CD4-positive, alpha-beta T cell treated with Interleukin-15 for 4 hours (primary cell): ENCODE results near the gene AGAP1.
A peak's percentile ranks its signal among the peaks of the same experiment; 100 is the strongest.
"Not testable (repeated sequence)": the region's sequence is repeated elsewhere in the genome, so short reads cannot be mapped to it uniquely, and the experiment has no call there.

Experiments
- DNase-seq: peaks from one replicate; pipeline ENCODE4 v3.0.0-alpha.2; 2020; ENCODE audit warnings: low spot score

Gene AGAP1

GRCh38 chr2:235737840-235738239, 244.0 kb downstream of the AGAP1 start:
- no peak for DNase-seq

GRCh38 chr2:235739704-235740415, 246.0 kb downstream of the AGAP1 start:
- no peak for DNase-seq

- DNase-seq = no peak
Observed at GRCh38 chr2:235740821-235741220, 247.0 kb downstream of the AGAP1 start.

GRCh38 chr2:235744161-235744560, 250.3 kb downstream of the AGAP1 start:
- no peak for DNase-seq

GRCh38 chr2:235745597-235745996, 251.8 kb downstream of the AGAP1 start:
- no peak for DNase-seq

GRCh38 chr2:235746257-235746934, 252.6 kb downstream of the AGAP1 start:
- DNase-seq = peak; percentile 51

GRCh38 chr2:235747001-235747785, 253.3 kb downstream of the AGAP1 start:
- DNase-seq = no peak

GRCh38 chr2:235747786-235748091, 253.9 kb downstream of the AGAP1 start:
- no peak for DNase-seq

- no peak for DNase-seq
Observed at GRCh38 chr2:235749121-235749770, 255.4 kb downstream of the AGAP1 start.

GRCh38 chr2:235749771-235750160, 255.9 kb downstream of the AGAP1 start:
- DNase-seq = no peak

- no peak for DNase-seq
Observed at GRCh38 chr2:235752846-235753245, 259.0 kb downstream of the AGAP1 start.

- DNase-seq = no peak
Observed at GRCh38 chr2:235754357-235755207, 260.7 kb downstream of the AGAP1 start.

GRCh38 chr2:235756491-235756890, 262.6 kb downstream of the AGAP1 start:
- DNase-seq = no peak

GRCh38 chr2:235757212-235757611, 263.4 kb downstream of the AGAP1 start:
- DNase-seq = no peak

GRCh38 chr2:235757640-235758039, 263.8 kb downstream of the AGAP1 start:
- DNase-seq = no peak

GRCh38 chr2:235762832-235763598, 269.2 kb downstream of the AGAP1 start:
- DNase-seq = no peak

- DNase-seq = no peak
Observed at GRCh38 chr2:235763816-235764215, 270.0 kb downstream of the AGAP1 start.

- DNase-seq = not testable (repeated sequence)
Observed at GRCh38 chr2:235764478-235764877, 270.6 kb downstream of the AGAP1 start.

- DNase-seq = no peak
Observed at GRCh38 chr2:235765181-235765820, 271.5 kb downstream of the AGAP1 start.

- DNase-seq = peak; percentile 55
Observed at GRCh38 chr2:235766278-235766677, 272.4 kb downstream of the AGAP1 start.
